ENCODE results near the gene CHCHD6. TPM values are rescaled to one million over a fixed set of nuclear protein-coding genes. Genes with fewer than 3 reads are reported as not detected.
A peak's percentile ranks its signal among the peaks of the same experiment; 100 is the strongest.

CHCHD6 gene
- total RNA-seq, 2 experiments from 2014 or later, result 15.0 to 16.2 TPM

DNA sequence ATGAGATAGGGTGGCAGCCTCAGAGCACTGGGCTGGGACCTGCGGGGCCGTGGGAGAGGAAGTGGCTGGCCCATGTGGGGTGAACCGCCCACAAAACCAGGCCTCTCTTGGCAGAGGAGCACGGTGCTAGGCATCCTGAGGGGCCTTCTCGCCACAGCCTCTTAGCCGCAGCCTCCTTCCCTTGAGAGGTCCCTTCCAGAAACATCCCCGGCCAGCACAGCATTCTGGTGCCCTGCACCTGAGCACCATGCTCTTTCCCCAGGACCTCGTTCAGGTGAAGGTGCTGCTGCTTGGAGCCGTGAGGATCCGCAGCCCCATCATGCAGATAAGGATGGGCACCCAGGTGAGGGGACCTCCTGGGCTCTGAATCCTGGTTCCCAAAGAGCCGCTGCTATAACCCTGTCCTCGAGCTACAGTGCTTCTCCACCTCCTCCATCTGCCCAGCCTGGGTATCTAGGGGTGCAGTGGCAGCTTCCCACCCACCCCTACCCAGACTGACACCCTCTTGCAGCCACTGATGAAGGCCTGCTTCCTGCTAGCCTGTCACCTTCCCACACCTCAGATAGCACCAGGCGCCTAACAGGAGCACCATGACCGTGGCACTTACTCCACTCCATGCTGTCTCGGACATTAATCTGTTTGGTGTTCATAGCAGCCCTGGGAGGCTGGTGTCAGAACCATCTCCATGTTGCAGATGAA, 37.9 kb upstream of the CHCHD6 start:
- Mint-ChIP-seq H3K27ac (no peak overlapping the region), H3K4me3 (no peak overlapping the region), H3K27me3 (peaks cover 8% of the 10 kb centered on the region), H3K36me3 (no peaks in the 10 kb centered on the region), H3K9me3 (peaks cover 4% of the 10 kb centered on the region), H3K4me1 (no peaks in the 10 kb centered on the region)
- no peak for DNase-seq

DNA sequence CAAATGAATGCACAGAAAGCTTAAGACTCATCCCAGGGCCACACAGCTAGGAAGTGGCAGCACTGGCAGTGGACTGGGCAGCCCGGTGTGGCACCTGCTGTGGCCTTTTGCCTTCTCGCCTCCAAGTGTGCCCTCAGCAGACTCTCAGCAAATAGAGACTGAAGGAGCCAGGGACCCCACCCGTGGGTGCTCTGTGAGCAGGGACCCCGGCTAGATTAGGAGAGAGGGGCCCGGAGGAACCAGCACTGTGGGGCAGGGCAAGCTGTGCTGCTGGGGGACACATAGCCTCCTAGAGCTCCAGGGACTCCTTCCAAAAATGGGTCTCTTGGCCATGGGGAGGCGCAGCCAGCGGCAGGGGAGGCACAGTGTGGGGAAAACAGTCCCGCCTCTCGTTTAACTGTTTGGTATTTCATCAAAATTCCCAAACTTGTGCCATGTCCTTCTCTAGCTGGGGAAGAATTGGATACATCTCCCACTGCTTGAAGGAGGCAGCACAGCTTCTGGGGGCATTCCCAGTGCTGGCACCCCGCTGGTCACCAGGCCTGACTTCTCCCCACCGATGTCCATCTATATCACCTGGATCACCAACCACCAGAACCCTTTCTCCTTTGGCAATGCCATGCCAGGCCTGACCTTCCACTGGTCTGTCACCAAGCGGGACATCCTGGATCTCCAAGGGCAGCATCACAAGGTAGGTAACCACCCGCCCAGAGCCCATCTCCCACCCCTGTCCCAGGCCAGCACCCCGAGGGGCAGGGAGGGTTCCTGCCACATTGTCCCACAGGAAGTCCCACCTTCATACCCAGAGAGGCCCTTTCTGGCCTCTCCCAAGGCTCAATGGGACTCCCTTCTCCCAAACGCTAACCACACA, 37.1 kb upstream of the CHCHD6 start:
- no peak for DNase-seq
- Mint-ChIP-seq H3K36me3 (peaks cover 2% of the 10 kb centered on the region), H3K9me3 (peaks cover 8% of the 10 kb centered on the region), H3K27me3 (peaks cover 5% of the 10 kb centered on the region), H3K27ac (no peak overlapping the region), H3K4me3 (no peak overlapping the region), H3K4me1 (peaks cover 3% of the 10 kb centered on the region)

DNA sequence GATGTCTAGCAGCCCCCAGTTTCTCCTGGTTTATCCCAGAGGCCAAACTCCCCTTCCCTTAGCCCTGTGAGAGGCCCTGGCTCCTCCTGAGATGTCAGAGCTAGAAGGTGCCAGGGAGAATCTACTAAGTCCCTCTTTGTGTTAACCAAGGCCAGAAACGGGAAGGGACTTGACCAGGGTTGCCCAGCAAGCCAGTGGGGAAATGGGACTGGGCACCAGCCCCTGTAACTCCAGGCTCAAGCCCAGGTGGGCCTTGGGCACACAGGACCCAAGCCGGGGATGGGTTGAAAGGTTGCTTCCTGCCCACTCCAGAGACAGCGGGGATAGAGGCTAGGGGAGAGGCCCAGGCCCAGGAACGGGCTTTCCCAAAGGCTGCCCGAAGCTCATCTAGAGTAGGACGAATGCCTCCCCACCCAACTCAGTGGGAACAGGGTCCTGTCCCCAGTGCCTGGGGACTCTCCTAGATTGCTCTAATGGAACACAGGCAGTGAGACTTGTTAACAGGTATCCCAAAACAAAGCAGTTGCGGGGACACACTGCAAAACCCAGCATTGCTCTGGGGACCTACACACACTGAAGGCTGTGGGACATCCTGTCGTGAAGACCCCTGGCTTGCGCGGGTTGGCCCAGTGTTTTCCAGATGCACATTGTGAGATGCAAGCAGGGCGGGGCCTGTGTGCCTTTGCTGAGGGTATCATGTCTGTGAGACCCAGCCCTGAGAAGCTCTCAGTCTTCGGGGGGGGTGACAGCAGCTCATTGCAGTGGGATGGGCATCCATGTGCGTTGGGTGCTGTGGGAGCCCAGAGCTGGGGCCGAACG, 36.2 kb upstream of the CHCHD6 start:
- Mint-ChIP-seq H3K4me3 (no peak overlapping the region), H3K4me1 (peaks cover 3% of the 10 kb centered on the region), H3K9me3 (peaks cover 8% of the 10 kb centered on the region), H3K36me3 (peaks cover 2% of the 10 kb centered on the region), H3K27ac (no peak overlapping the region), H3K27me3 (no peaks in the 10 kb centered on the region)
- no peak for DNase-seq

DNA sequence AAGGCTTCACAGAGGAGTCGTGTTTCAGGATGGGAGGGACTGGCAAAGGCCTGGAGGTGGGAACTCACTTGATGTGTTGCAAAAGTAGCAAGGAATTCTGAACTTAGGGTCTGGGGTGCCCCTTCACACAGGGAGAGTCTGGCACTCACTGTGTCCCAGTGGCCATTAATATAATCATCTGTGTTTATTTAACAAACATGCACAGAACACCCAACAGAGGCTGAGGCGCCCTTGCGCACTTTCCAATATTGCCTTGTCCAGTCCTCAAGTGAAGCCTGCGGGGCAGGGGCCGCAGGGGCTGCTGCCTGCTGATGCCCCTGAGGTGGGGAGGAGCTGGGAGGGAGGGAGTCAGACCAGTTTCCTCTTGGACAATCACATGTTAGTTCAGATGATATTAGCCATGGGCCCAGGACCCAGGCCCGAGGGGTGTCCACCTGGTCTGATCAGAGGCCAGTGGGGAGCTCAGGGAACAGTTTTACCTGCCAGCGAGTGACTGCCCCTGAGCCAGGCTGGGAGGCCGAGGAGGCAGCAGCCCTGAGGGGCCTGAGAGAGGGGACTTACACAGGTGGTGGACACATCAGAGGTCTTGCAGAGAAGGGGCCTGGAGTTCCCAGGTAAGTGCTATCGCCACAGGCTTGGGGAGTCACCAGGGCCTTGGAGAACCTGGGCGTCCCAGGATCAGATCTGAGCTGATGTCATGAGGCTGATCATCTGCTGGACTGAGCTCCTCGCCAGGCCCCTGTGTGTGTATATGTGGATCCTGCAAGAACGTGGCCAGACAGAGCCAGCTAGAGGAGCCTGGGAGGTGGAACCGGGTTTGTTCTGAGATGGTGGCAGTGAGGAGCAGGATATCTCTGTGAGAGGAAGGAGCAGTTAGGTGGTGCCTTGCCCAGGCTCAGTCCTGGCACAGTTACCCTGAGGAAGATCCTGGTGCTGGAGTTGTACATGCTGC, 35.3 kb upstream of the CHCHD6 start:
- peaks cover 10% of the 10 kb centered on the region for H3K9me3 Mint-ChIP-seq
- H3K36me3 Mint-ChIP-seq, result peaks cover 2% of the 10 kb centered on the region
- no peak for DNase-seq
- peaks cover 3% of the 10 kb centered on the region for H3K4me1 Mint-ChIP-seq
- H3K4me3 Mint-ChIP-seq, result no peak overlapping the region
- no peak overlapping the region for H3K27ac Mint-ChIP-seq
- H3K27me3 Mint-ChIP-seq, result no peaks in the 10 kb centered on the region

DNA sequence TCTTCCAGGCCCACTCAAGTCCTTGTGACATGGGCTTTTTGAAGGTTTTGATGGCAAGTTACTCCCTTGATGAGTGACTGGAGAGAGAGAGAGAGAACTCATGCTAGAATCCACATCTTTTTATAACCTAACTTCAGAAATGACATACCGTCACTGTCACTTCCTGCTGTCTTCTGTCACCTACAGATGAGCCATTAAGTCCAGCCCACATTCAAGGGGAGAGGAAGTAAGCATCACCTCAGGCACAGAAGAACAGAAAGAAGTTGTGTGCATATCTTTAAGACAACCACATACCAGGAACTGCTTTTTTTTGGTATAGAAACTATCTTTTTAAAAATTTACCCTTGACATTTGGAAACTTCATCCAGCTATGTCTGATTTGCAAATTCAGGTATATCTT, 32.5 kb upstream of the CHCHD6 start:
- Mint-ChIP-seq H3K4me1 (peaks cover 3% of the 10 kb centered on the region), H3K4me3 (no peak overlapping the region), H3K27ac (no peak overlapping the region), H3K27me3 (no peaks in the 10 kb centered on the region), H3K9me3 (peaks cover 15% of the 10 kb centered on the region), H3K36me3 (peaks cover 2% of the 10 kb centered on the region)
- no peak for DNase-seq

DNA sequence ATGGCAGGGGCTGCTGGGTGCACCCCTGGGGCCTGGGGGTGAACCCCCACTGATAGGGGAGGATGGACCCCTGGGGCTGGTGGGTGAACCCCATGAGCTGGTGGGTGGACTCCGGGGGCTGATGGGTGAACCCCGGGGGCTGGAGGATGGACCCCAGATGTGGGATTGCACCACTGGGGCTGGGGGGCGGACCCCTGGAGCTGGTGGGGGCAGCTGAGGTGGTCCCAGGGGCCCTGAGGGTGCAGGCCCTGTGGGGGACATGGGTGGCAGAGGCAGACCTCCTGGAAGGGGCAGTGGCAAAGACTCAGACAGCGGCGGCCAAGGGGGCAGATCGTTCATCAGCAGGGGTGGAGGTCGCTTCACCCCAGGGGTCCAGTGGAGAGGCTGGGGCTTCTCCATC, 31.7 kb upstream of the CHCHD6 start:
- Mint-ChIP-seq H3K36me3 (peaks cover 2% of the 10 kb centered on the region), H3K4me1 (peaks cover 3% of the 10 kb centered on the region), H3K27ac (no peak overlapping the region), H3K27me3 (no peaks in the 10 kb centered on the region), H3K9me3 (peaks cover 15% of the 10 kb centered on the region), H3K4me3 (no peak overlapping the region)
- no peak for DNase-seq

DNA sequence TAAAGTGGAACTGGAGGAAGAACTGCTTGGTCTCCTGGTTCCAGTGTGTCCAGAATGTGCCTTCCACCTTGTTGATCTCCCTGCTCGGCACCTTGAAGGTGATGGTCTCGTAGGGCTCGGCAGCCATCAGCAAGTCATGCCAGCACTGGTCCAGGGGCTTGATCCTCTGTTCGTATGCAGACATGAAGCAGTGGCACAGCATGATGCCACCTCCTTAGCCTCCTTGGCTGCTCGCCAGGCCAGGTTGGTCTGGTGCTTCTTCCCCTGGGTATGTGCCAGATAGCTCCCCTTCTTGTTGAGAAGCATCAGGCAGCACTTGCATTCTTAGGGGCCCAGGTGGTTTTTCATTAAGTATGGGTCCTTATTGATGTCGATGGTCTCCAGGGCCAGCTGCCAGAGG, 31.3 kb upstream of the CHCHD6 start:
- Mint-ChIP-seq H3K4me1 (peaks cover 3% of the 10 kb centered on the region), H3K27ac (no peak overlapping the region), H3K9me3 (peaks cover 15% of the 10 kb centered on the region), H3K36me3 (peaks cover 2% of the 10 kb centered on the region), H3K27me3 (no peaks in the 10 kb centered on the region), H3K4me3 (no peak overlapping the region)
- no peak for DNase-seq

DNA sequence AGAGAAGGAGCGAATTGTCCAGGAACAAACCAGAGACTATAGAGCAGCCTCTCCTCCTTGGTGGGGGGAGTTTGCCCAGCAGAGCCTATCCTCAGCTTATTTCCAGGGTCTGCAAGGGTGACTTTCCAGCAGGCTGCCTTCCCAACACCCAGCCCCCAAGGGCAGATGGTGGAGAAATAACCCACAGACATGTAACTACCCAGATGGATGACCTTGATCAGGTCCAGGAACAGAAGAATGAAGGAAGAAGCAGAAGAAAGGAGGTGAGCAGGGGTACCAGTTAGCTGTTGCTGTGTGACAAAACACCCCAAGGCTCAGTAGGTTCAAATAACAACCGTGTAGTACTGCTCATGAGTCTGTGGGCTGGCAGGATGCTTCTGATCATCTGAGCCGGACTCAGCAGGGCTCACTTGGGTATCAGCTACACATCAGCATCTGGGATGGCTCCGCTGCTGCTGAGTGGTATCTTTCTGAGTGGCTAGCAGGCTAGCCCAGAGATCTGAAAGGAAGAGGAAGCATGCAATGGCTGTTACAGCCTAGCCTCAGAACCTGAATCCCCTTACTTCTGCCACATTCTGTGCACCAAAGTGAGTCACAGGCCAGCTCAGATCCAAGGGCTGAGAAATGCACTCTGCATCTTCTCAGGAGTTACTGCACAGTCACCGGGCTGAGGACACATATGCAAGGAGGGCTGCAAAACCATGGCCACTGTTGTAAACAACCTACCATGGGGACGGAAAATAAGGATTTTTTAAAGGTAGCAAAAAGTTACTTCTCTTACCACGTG, 26.9 kb upstream of the CHCHD6 start:
- H3K27me3 Mint-ChIP-seq, result peaks cover 9% of the 10 kb centered on the region
- no peak overlapping the region for H3K27ac Mint-ChIP-seq
- no peaks in the 10 kb centered on the region for H3K36me3 Mint-ChIP-seq
- H3K9me3 Mint-ChIP-seq, result peaks cover 7% of the 10 kb centered on the region
- DNase-seq, result no peak
- H3K4me1 Mint-ChIP-seq, result peaks cover 3% of the 10 kb centered on the region
- H3K4me3 Mint-ChIP-seq, result no peak overlapping the region

DNA sequence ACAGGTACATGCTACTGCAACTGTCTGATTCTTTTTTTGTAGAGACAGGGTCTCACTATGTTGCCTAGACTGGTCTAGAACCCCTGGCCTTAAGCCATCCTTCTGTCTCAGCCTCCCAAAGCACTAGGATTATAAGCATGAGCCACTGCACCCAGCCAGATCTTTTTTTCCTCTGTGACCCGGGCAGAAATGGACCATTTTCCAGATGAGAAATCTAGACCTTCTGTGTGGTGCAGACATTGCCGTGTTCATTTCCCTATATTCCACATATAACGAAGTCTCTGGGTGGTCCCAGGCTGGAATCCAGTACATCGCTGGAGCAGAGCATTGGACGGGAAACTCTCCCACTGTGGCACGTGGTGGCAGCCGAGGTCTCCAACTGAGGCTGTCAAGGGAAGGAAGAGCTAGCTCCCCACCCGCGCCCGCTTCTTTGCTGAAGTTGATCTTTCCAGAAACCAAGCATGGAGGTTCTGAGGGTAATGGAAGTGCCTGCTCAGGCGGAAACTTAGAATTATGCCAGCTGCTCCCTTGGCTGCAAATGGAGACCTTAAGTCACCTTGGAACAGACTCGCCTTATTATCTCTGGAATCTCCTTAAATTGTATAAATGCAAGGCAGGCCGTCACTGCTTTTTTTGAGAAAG, 26.1 kb upstream of the CHCHD6 start:
- Mint-ChIP-seq H3K36me3 (no peaks in the 10 kb centered on the region), H3K9me3 (peaks cover 7% of the 10 kb centered on the region), H3K27ac (no peak overlapping the region), H3K4me1 (peaks cover 3% of the 10 kb centered on the region), H3K4me3 (no peak overlapping the region), H3K27me3 (peaks cover 9% of the 10 kb centered on the region)
- no peak for DNase-seq

DNA sequence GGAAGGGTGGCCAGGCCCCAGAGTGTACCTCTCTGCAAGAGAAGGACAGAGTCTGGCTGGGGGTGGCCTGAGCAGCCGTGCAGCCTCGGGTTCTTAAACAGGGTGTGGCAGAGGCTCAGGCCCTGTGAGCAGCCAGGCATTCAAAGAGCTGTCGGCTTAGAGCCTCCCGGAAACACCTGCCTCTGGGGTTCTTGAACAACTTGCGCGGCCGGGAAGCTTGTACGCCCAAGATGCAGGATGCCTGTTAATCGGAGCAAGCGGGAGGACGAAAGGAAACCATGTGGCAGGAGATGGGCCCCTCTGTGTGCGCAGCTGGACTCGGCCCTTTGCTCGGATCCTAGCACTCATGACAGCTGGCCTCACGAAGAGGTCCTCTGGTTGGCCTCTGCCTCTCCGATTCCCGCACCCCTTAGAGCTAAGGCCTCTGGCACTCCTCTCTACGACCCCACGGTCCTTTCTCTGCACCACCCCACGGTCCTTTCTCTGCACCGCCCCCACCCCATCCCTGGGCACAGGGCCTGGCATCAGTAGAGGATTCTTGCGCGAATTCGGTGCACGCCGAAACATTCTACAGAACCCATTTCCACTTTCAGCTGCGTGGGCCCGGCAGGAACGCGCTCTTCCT, 25.2 kb upstream of the CHCHD6 start:
- Mint-ChIP-seq H3K4me1 (peaks cover 3% of the 10 kb centered on the region), H3K36me3 (no peaks in the 10 kb centered on the region), H3K4me3 (peak overlapping the region; percentile 16), H3K27ac (no peak overlapping the region), H3K27me3 (peaks cover 9% of the 10 kb centered on the region), H3K9me3 (peaks cover 5% of the 10 kb centered on the region)
- DNase-seq, result no peak

DNA sequence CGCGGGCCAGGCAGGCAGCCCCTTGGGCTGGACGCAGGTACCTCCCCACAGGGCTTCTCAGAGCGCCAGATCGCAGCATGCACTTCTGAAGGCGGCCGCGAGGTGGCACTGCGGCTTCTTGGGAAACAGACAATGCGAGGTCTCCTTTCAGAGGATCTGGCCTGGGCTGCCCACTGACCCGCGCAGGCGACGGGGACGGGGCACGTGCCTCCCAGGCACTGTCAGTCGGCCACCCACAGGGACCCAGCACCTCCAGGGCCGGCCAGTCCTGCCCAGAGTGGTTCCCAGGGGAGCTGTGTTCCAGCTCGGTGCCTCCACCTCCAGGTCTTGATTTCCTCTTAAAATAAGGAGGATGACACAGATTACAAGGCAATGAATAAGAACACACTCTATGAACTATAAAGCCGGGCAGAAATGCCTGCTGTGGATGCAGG, 24.7 kb upstream of the CHCHD6 start:
- no peak overlapping the region for H3K27ac Mint-ChIP-seq
- peaks cover 3% of the 10 kb centered on the region for H3K4me1 Mint-ChIP-seq
- DNase-seq, result peak; percentile 74
- no peaks in the 10 kb centered on the region for H3K36me3 Mint-ChIP-seq
- peaks cover 9% of the 10 kb centered on the region for H3K27me3 Mint-ChIP-seq
- peaks cover 5% of the 10 kb centered on the region for H3K9me3 Mint-ChIP-seq
- H3K4me3 Mint-ChIP-seq, result peak overlapping the region; percentile 16

DNA sequence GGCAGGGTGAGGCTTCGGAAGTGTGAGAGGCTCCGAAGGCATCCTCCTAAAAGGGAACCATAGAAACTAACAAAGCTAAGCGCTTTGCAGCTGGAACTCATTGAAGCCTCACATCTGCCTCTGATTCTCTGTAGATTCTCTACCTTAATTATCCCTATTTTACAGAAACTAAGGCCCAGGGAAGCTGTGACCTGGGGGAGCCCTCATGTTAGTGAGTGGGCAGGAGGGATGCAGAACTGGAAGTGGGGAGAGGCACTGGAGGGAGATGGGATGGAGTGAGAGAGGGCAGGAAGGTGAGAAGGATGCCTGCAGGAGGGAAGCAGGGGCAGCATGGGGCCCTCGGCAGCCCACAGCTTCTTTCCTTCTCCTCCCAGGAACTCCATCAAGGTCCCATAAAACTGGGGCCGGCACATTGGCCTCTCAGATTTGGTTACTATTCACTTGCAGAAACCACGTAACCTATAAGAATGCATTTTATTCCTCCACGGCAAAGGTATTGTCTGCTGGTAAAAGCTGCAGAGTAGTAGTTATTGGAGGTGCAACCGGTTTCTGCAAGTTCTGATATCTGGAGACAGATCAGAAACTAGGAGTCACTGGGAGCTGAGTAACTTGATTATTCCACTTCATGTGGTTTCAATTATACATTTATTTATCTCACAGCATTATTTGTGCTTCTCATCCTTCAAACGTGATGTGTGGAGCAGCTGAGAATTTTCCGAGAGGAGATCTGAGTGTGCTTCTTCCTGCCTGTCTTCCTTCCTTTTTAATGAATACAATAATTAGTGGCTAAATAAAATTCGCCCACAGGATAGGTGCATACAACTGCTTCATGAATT, 24.0 kb upstream of the CHCHD6 start:
- DNase-seq, result no peak
- peaks cover 9% of the 10 kb centered on the region for H3K27me3 Mint-ChIP-seq
- H3K27ac Mint-ChIP-seq, result no peak overlapping the region
- H3K36me3 Mint-ChIP-seq, result no peaks in the 10 kb centered on the region
- H3K4me1 Mint-ChIP-seq, result peaks cover 3% of the 10 kb centered on the region
- no peak overlapping the region for H3K4me3 Mint-ChIP-seq
- no peaks in the 10 kb centered on the region for H3K9me3 Mint-ChIP-seq
